WERI-Rb-1 (cell line): ENCODE measurements around the gene SELENON.

ENCODE experiments used
- DNase-seq: peaks from one replicate; pipeline ENCODE4 v3.0.0-alpha.2; 2020
- H3K27ac ChIP-seq: fragments of 250-450 bp; sonication (Bioruptor Pico); 2 replicates; pipeline ENCODE4 v1.5.1; 2020; ENCODE audit warnings: mild to moderate bottlenecking, moderate library complexity
- H3K27me3 ChIP-seq: fragments of 250-450 bp; sonication (Bioruptor Pico); 2 replicates; pipeline ENCODE4 v1.5.1; 2021; ENCODE audit warnings: mild to moderate bottlenecking, low read depth, moderate library complexity; ENCODE audit not compliant: insufficient read depth, severe bottlenecking
- H3K36me3 ChIP-seq: fragments of 250-450 bp; sonication (Bioruptor Pico); 2 replicates; pipeline ENCODE4 v1.5.1; 2020; ENCODE audit warnings: mild to moderate bottlenecking, moderate library complexity
- H3K4me3 ChIP-seq: 2 replicates; pipeline ENCODE4 v1.5.1; 2011; ENCODE audit warnings: low read depth, mild to moderate bottlenecking, control low read depth, low read length
- H3K9me3 ChIP-seq: fragments of 250-450 bp; sonication (Bioruptor Pico); 2 replicates; pipeline ENCODE4 v1.5.1; 2021; ENCODE audit warnings: mild to moderate bottlenecking, moderate library complexity; ENCODE audit not compliant: severe bottlenecking
- TF ChIP-seq, protein P1 (sequence below): IDR thresholded peaks from 2 replicates; pipeline ENCODE4 v1.5.1; 2011; ENCODE audit warnings: low read depth, mild to moderate bottlenecking, control low read depth, inconsistent platforms, low read length

SELENON gene

DNA sequence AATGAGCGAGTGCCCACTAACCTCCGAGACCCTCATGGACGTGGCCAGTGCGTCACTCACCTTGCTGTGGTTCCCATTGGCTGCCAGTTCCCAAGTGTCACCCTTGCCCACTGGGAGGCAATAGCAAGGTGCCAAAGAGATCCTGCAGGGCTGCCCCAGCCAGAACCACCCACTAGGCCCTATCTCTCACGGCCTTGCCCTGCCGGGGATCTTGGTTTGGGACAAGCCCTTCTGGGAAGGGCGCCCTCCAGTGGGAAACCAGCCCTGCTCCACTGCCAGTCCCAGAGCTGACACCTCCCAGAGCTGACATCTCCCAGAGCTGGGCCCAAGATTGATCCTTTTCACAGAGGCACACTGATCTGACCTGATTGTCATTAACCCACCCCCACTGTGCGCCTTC, 2.1 kb upstream of the SELENON start:
- TF ChIP-seq, protein P1, sequence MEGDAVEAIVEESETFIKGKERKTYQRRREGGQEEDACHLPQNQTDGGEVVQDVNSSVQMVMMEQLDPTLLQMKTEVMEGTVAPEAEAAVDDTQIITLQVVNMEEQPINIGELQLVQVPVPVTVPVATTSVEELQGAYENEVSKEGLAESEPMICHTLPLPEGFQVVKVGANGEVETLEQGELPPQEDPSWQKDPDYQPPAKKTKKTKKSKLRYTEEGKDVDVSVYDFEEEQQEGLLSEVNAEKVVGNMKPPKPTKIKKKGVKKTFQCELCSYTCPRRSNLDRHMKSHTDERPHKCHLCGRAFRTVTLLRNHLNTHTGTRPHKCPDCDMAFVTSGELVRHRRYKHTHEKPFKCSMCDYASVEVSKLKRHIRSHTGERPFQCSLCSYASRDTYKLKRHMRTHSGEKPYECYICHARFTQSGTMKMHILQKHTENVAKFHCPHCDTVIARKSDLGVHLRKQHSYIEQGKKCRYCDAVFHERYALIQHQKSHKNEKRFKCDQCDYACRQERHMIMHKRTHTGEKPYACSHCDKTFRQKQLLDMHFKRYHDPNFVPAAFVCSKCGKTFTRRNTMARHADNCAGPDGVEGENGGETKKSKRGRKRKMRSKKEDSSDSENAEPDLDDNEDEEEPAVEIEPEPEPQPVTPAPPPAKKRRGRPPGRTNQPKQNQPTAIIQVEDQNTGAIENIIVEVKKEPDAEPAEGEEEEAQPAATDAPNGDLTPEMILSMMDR: peak; percentile 83
- no peaks in the 10 kb centered on the region for H3K9me3 ChIP-seq
- H3K36me3 ChIP-seq: no peaks in the 10 kb centered on the region
- no peak overlapping the region for H3K27ac ChIP-seq
- no peaks in the 10 kb centered on the region for H3K27me3 ChIP-seq
- H3K4me3 ChIP-seq: no peak overlapping the region
- peak; percentile 70 for DNase-seq

DNA sequence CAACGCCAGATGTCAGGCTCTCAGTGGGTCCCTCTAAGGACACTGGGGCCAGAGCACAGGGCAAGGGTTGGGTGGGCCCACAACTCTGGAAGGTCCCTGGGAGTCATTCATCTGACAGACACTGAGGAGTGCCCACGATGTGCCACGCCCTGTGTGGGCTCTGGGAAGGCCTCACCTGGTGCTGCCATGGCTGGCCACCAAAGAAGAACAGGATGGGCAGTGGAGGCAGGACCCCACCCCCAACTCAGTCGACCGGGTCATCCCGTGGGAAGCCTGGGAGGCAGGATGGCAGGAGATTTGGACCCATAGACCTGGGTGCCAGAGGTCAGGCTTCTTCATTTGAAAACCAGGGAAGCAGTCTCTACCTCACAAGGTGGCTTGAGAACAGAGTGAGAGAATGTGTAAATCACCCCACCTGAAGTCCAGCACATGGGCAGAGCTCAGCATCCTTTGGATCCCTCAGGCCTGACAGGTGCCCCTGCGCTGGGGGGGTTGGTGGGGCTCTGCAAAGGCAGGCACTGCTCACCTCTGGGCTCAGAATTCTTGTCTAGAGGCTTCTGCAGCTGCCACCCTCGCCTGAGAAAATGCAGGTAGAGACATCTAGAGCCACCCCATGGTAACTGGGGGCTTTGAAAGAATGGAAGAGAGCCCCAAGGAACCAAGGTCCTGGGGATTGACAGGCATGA, 1.2 kb upstream of the SELENON start:
- Histone ChIP-seq H3K27ac (no peak overlapping the region), H3K9me3 (no peaks in the 10 kb centered on the region), H3K27me3 (no peaks in the 10 kb centered on the region), H3K36me3 (no peaks in the 10 kb centered on the region), H3K4me3 (no peak overlapping the region)
- TF ChIP-seq, protein P1: no peak
- DNase-seq: no peak

DNA sequence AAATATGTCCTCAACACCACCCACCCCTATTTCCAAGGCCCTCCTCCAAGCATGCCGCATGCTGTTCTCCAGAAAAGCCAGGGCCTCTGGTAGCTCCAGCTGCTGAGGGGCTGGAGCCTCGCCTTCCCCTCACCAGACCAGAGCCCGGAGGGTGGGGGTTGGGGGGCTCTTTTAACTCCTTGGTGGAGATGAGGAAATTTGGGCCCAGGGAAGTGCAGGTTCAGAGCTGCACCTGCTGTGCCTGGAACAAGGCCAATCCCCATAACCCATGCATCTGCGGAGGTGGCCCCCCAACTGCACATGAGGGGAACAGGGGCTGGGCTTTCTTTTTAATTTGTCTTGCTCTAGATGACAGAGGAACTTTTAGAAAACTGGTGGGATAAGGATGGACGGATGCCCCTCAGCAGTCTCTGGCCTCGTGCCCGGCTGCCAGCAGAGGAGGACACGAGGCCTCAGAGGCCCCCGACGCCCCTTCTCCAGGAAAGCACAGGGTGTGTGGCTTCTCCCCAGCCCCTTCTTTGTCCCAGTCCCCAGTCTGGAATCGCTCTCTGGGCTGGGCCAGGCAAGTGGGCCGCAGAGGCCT, 550 bp upstream of the SELENON start:
- Histone ChIP-seq H3K4me3 (peak overlapping the region; percentile 43), H3K27ac (peak overlapping the region; percentile 67), H3K36me3 (no peaks in the 10 kb centered on the region), H3K27me3 (no peaks in the 10 kb centered on the region), H3K9me3 (no peaks in the 10 kb centered on the region)
- DNase-seq: no peak
- TF ChIP-seq, protein P1: no peak

DNA sequence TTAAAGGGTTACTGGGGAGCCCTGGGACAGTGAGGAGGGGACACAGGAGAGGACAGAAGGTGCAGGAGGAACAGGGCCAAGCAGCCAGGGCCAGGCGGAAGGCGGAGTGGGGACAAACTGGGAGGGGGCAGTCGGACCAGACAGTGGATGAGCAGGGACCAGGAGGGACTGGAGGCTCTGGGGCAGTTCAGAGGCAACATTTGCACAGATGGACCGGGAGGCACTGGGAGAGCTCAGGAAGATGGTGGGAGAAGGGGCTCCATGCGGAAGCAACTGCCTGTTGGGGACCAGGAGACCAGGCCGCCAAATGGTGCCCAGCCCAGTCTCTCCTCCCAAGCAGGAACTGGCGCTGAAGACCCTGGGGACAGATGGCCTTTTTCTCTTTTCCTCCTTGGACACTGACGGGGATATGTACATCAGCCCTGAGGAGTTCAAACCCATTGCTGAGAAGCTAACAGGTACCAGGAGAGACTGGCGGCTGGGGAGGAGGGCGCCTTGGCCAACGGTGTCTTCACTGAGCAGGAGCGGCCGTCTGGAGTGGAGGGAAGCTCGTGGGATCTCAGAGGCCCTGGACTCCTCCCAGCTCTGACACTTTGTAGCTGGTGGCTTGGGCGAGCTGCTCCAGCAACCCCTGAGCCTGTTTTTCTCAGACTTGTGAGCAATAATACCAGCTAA, 847 bp downstream of the SELENON start:
- H3K4me3 ChIP-seq: peak overlapping the region; percentile 51

DNA sequence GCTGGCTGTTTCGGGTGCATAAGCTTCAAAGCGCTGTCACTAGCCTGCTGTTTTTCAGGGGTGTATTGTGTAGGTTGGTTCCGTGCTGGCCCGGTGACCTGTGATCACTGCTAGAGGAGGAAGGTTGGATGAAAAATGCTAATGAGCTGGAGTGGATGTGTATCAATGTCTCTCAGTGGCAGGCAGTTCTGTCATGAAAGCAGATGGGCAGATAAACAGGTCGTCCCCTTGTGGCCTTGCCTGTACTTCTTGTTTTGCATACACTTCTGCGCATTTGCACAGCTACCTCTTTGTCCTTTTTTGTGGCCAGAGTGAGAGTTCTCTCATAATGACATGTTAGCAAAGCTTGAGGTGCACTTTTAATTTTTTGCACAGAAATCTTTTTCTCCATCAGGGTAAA, 2.9 kb downstream of the SELENON start:
- Histone ChIP-seq H3K27ac (no peak overlapping the region), H3K27me3 (no peaks in the 10 kb centered on the region), H3K36me3 (peaks cover 6% of the 10 kb centered on the region; the same call in 1 of the 2 replicates), H3K9me3 (no peaks in the 10 kb centered on the region), H3K4me3 (no peak overlapping the region)
- DNase-seq: no peak
- TF ChIP-seq, protein P1: no peak

More for the DNA sequence above, 847 bp downstream of the SELENON start:
- H3K27ac ChIP-seq: no peak overlapping the region
- TF ChIP-seq, protein P1: no peak
- peak; percentile 43 for DNase-seq
- no peaks in the 10 kb centered on the region for H3K27me3 ChIP-seq
- H3K9me3 ChIP-seq: no peaks in the 10 kb centered on the region
- H3K36me3 ChIP-seq: peaks cover 6% of the 10 kb centered on the region; the same call in 1 of the 2 replicates
